GM23338 (cell line): ENCODE data around the gene NOXA1. TPM values are rescaled to one million over a fixed set of nuclear protein-coding genes. Genes with fewer than 3 reads are reported as not detected.

Experiments
- CREB1 ChIP-seq: fragments of 250-450 bp; sonication (Bioruptor Pico); IDR thresholded peaks from 2 replicates; pipeline ENCODE4 v1.5.0; 2020; ENCODE audit warnings: low read depth, mild to moderate bottlenecking, moderate library complexity
- EZH2 ChIP-seq: fragments of 200-600 bp; sonication (generic); IDR thresholded peaks from one replicate; pipeline ENCODE4 v1.8.0; 2017; ENCODE audit warnings: antibody characterized with exemption, mild to moderate bottlenecking, low read depth; ENCODE audit not compliant: unreplicated experiment
- EZH2phosphoT487 ChIP-seq: fragments of 200-600 bp; sonication (generic); IDR thresholded peaks from one replicate; pipeline ENCODE4 v1.8.1; 2018; ENCODE audit warnings: antibody characterized with exemption; ENCODE audit not compliant: unreplicated experiment
- JUNB ChIP-seq: IDR thresholded peaks from one replicate; pipeline ENCODE4 v1.6.1; 2016; ENCODE audit warnings: antibody characterized with exemption; ENCODE audit not compliant: unreplicated experiment
- NANOG ChIP-seq: IDR thresholded peaks from 2 replicates; pipeline ENCODE4 v1.6.1; 2016; ENCODE audit warnings: antibody characterized with exemption, borderline replicate concordance
- STAT1 ChIP-seq: IDR thresholded peaks from one replicate; pipeline ENCODE4 v1.6.1; 2016; ENCODE audit warnings: antibody characterized with exemption; ENCODE audit not compliant: unreplicated experiment
- ZNF114 ChIP-seq: fragments of 250-450 bp; sonication (Bioruptor Pico); IDR thresholded peaks from 2 replicates; pipeline ENCODE4 v1.5.0; 2020; ENCODE audit warnings: mild to moderate bottlenecking, moderate library complexity
- ZNF331 ChIP-seq: fragments of 250-450 bp; sonication (Bioruptor Pico); IDR thresholded peaks from 2 replicates; pipeline ENCODE4 v1.5.0; 2020; ENCODE audit warnings: low read depth, mild to moderate bottlenecking, moderate library complexity
- ZNF462 ChIP-seq: fragments of 250-450 bp; sonication (Bioruptor Pico); IDR thresholded peaks from 2 replicates; pipeline ENCODE4 v1.5.0; 2020; ENCODE audit warnings: mild to moderate bottlenecking, moderate library complexity
- polyA plus RNA-seq: library from polyadenylated mRNA; unstranded; fragments of >200 nt; fragmentation: Nextera tagmentation; extraction: Ambion mirVana; gene quantifications from 2 replicates; pipeline ENCODE4 v1.2.1, GENCODE V29; 2016
- total RNA-seq: library from RNA; depleted of rRNA; stranded (reverse); fragments of >200 nt; shearing (Covaris generic); gene quantifications from 2 replicates; pipeline ENCODE4 v1.2.3, GENCODE V29; 2014
- TF ChIP-seq, protein P1 (sequence below): IDR thresholded peaks from 2 replicates; pipeline ENCODE4 v1.6.1; 2016; ENCODE audit warnings: antibody characterized with exemption
- TF ChIP-seq, protein P2 (sequence below), 2 experiments: fragments of 200-600 bp in 1 of 2; sonication (generic) in 1 of 2; conservative IDR thresholded peaks; 2 replicates each; pipeline versions ENCODE4 v1.5.1 to v1.6.1; 2016 to 2017; ENCODE audit warnings: antibody characterized with exemption in 2 of 2, low read depth in 2 of 2, mild to moderate bottlenecking in 2 of 2, moderate library complexity in 1 of 2

The NOXA1 gene
- total and polyA plus RNA-seq, 2 experiments from 2014 or later: 0.59 to 0.68 TPM

GRCh38 chr9:137462396-137462985 is 39.3 kb downstream of the NOXA1 start (continued):
- TF ChIP-seq ZNF462 (CRISPR knock-in tag): no peak
- TF ChIP-seq EZH2phosphoT487: no peak
- TF ChIP-seq, protein P1, sequence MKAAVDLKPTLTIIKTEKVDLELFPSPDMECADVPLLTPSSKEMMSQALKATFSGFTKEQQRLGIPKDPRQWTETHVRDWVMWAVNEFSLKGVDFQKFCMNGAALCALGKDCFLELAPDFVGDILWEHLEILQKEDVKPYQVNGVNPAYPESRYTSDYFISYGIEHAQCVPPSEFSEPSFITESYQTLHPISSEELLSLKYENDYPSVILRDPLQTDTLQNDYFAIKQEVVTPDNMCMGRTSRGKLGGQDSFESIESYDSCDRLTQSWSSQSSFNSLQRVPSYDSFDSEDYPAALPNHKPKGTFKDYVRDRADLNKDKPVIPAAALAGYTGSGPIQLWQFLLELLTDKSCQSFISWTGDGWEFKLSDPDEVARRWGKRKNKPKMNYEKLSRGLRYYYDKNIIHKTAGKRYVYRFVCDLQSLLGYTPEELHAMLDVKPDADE: no peak
- TF ChIP-seq, protein P2, sequence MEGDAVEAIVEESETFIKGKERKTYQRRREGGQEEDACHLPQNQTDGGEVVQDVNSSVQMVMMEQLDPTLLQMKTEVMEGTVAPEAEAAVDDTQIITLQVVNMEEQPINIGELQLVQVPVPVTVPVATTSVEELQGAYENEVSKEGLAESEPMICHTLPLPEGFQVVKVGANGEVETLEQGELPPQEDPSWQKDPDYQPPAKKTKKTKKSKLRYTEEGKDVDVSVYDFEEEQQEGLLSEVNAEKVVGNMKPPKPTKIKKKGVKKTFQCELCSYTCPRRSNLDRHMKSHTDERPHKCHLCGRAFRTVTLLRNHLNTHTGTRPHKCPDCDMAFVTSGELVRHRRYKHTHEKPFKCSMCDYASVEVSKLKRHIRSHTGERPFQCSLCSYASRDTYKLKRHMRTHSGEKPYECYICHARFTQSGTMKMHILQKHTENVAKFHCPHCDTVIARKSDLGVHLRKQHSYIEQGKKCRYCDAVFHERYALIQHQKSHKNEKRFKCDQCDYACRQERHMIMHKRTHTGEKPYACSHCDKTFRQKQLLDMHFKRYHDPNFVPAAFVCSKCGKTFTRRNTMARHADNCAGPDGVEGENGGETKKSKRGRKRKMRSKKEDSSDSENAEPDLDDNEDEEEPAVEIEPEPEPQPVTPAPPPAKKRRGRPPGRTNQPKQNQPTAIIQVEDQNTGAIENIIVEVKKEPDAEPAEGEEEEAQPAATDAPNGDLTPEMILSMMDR (conservative IDR thresholded peaks at IDR 0.05; ENCODE audit: low read depth in 2 of 2): no peak
- TF ChIP-seq JUNB: no peak
- TF ChIP-seq ZNF331: no peak
- TF ChIP-seq CREB1 (CRISPR knock-in tag): no peak
- TF ChIP-seq EZH2: no peak
- TF ChIP-seq STAT1: no peak
- TF ChIP-seq ZNF114 (CRISPR knock-in tag): no peak
- no peak for TF ChIP-seq NANOG
